ENCODE results near the gene DUSP22.

Gene DUSP22

DNA sequence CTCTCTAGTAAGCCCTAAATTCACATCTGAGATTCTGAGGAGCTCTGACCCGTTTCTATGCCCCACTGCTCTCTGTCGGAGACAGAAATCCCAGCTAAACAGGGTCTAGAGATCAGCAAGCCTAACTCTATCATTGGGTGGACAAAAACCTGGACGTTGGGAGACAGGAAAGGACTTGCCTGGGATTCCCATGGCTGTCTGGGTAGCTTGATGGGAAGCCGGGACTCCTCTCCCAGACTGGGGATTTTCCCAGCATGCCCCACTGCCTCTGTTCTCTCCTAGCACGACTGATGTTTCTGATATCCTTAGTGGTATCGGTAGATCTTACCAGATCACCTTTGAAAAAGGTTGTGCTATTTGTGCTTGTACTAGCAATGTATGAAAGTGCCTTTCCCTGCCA, 22.9 kb downstream of the DUSP22 start:
- no peak for DNase-seq (ENCODE audit: extremely low read depth, insufficient read length)
- no peak overlapping the region for H3K4me3 ChIP-seq (replicated peaks; ENCODE audit: low read depth, low read length)
- H3K27me3 ChIP-seq (replicated peaks; ENCODE audit: control insufficient read depth, insufficient read depth, low read length): no peaks in the 10 kb centered on the region
- TF ChIP-seq, protein P1, sequence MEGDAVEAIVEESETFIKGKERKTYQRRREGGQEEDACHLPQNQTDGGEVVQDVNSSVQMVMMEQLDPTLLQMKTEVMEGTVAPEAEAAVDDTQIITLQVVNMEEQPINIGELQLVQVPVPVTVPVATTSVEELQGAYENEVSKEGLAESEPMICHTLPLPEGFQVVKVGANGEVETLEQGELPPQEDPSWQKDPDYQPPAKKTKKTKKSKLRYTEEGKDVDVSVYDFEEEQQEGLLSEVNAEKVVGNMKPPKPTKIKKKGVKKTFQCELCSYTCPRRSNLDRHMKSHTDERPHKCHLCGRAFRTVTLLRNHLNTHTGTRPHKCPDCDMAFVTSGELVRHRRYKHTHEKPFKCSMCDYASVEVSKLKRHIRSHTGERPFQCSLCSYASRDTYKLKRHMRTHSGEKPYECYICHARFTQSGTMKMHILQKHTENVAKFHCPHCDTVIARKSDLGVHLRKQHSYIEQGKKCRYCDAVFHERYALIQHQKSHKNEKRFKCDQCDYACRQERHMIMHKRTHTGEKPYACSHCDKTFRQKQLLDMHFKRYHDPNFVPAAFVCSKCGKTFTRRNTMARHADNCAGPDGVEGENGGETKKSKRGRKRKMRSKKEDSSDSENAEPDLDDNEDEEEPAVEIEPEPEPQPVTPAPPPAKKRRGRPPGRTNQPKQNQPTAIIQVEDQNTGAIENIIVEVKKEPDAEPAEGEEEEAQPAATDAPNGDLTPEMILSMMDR (IDR thresholded peaks at IDR 0.05; ENCODE audit: insufficient read depth, low read length, poor library complexity, severe bottlenecking): no peak
- peaks cover 1% of the 10 kb centered on the region; the same call in 1 of the 2 replicates for H3K36me3 ChIP-seq (ENCODE audit: control insufficient read depth, insufficient read depth, low read length)

DNA sequence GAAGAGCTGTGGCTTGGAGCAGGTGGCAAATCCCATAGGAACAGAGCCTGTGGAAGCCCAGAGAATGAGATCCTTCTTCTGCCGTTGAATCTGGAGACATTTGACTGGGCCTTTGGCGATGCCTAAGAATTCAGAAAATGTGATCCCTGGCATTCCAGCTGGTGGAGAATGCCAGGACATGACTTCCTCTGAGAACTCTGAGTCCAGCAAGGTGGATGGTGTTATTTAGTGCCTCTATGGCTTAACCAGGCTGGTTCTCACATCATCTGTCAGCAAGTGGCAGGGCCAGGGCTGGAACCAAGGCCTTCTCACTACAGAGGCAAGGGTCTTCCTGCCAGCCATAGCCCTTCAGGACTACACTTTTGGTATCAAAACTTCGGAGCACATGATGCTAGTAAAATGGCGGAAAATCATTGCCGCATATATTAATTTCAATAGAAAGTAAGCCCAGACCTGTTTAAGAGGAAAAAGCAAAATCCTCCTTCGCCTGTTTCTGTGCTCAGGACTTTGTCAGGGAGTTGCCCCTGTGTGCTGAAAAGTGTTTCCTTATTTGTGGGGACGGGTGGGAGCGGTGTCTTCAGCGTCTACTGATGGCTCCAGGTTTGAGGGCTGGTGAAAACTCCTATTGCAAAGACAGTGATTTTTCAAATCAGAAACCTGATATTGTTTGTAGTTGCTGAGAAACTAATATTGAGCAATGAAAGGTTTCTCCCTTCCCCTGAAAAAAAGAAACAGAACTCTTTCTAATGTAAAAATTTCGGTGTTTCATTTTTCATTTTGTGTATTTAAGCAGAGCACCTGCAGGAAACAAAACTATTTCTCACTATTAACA, 23.9 kb downstream of the DUSP22 start:
- TF ChIP-seq, protein P1 (IDR thresholded peaks at IDR 0.05; ENCODE audit: insufficient read depth, low read length, poor library complexity, severe bottlenecking): no peak
- peaks cover 1% of the 10 kb centered on the region; the same call in 1 of the 2 replicates for H3K36me3 ChIP-seq (ENCODE audit: control insufficient read depth, insufficient read depth, low read length)
- peak; percentile 68 for DNase-seq (ENCODE audit: extremely low read depth, insufficient read length)
- no peaks in the 10 kb centered on the region for H3K27me3 ChIP-seq (replicated peaks; ENCODE audit: control insufficient read depth, insufficient read depth, low read length)
- no peak overlapping the region for H3K4me3 ChIP-seq (replicated peaks; ENCODE audit: low read depth, low read length)

GRCh38 chr6:316753-317038, 24.4 kb downstream of the DUSP22 start:
- DNase-seq (ENCODE audit: extremely low read depth, insufficient read length): no peak
- peaks cover 1% of the 10 kb centered on the region; the same call in 1 of the 2 replicates for H3K36me3 ChIP-seq (ENCODE audit: control insufficient read depth, insufficient read depth, low read length)
- no peaks in the 10 kb centered on the region for H3K27me3 ChIP-seq (replicated peaks; ENCODE audit: control insufficient read depth, insufficient read depth, low read length)
- TF ChIP-seq, protein P1 (IDR thresholded peaks at IDR 0.05; ENCODE audit: insufficient read depth, low read length, poor library complexity, severe bottlenecking): no peak
- no peak overlapping the region for H3K4me3 ChIP-seq (replicated peaks; ENCODE audit: low read depth, low read length)

DNA sequence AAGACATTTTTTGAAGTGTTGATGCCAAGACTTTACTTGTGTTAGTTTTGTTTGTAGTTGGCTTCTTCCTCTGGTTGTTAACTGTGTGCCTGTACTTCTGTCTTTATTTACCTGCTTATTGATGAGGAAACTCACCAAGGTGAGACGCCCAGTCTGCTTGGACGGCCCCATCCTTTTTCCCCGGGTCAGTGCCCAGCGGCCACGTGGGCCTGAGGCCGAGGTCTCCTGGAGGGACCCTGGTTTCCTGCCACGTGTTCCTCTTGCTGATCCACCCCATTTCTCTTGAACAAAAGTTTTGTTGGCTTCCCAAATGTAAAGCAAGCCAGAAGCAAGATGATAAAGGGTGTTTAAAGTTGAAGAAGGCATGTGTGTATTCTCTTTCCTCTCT, 24.8 kb downstream of the DUSP22 start:
- Histone ChIP-seq H3K27me3 (replicated peaks; ENCODE audit: control insufficient read depth, insufficient read depth, low read length) (no peaks in the 10 kb centered on the region), H3K4me3 (replicated peaks; ENCODE audit: low read depth, low read length) (no peak overlapping the region), H3K36me3 (ENCODE audit: control insufficient read depth, insufficient read depth, low read length) (peaks cover 1% of the 10 kb centered on the region; the same call in 1 of the 2 replicates)
- TF ChIP-seq, protein P1 (IDR thresholded peaks at IDR 0.05; ENCODE audit: insufficient read depth, low read length, poor library complexity, severe bottlenecking): no peak
- DNase-seq (ENCODE audit: extremely low read depth, insufficient read length): peak; percentile 67

GRCh38 chr6:317448-318144, 25.3 kb downstream of the DUSP22 start:
- peak; percentile 81 for DNase-seq (ENCODE audit: extremely low read depth, insufficient read length)
- TF ChIP-seq, protein P1 (IDR thresholded peaks at IDR 0.05; ENCODE audit: insufficient read depth, low read length, poor library complexity, severe bottlenecking): no peak
- Histone ChIP-seq H3K4me3 (replicated peaks; ENCODE audit: low read depth, low read length) (no peak overlapping the region), H3K27me3 (replicated peaks; ENCODE audit: control insufficient read depth, insufficient read depth, low read length) (no peaks in the 10 kb centered on the region), H3K36me3 (ENCODE audit: control insufficient read depth, insufficient read depth, low read length) (peaks cover 1% of the 10 kb centered on the region; the same call in 1 of the 2 replicates)
